CD4-positive, alpha-beta T cell treated with Interleukin-4 for 1 hour (primary cell): ENCODE data around the gene EPX.
A peak's percentile ranks its signal among the peaks of the same experiment; 100 is the strongest.

Experiments used
- DNase-seq, 2 donors: peaks; one replicate each; pipeline ENCODE4 v3.0.0-alpha.2; 2020 to 2022

The EPX gene

GRCh38 chr17:58184986-58185761 is 7.4 kb upstream of the EPX start:
- DNase-seq: no peak

- no peak for DNase-seq
These were observed 5.9 kb upstream of the EPX start for GRCh38 chr17:58186591-58186990.

GRCh38 chr17:58187063-58187462 is 5.5 kb upstream of the EPX start:
- DNase-seq: no peak

GRCh38 chr17:58187675-58188074 is 4.9 kb upstream of the EPX start:
- no peak for DNase-seq

- DNase-seq: no peak
These were observed 2.9 kb upstream of the EPX start for GRCh38 chr17:58189436-58190146.

- no peak for DNase-seq
These were observed 1.2 kb upstream of the EPX start for GRCh38 chr17:58191241-58191896.

GRCh38 chr17:58193641-58194255 is 1.2 kb downstream of the EPX start:
- DNase-seq: no peak

GRCh38 chr17:58195518-58196123 is 3.1 kb downstream of the EPX start:
- DNase-seq: no peak

GRCh38 chr17:58196610-58197009 is 4.1 kb downstream of the EPX start:
- DNase-seq: no peak

- peak; percentile 52 to 59 for DNase-seq
These were observed 7.6 kb downstream of the EPX start for GRCh38 chr17:58200024-58200633.

- DNase-seq: no peak
These were observed 10.3 kb downstream of the EPX start for GRCh38 chr17:58202859-58203258.

GRCh38 chr17:58204796-58205195 is 12.3 kb downstream of the EPX start:
- no peak for DNase-seq

- no peak for DNase-seq
These were observed 13.4 kb downstream of the EPX start for GRCh38 chr17:58205936-58206335.

- no peak for DNase-seq
These were observed 14.9 kb downstream of the EPX start for GRCh38 chr17:58207451-58207850.

- no peak for DNase-seq
These were observed 15.8 kb downstream of the EPX start for GRCh38 chr17:58208344-58208743.

- no peak for DNase-seq
These were observed 18.4 kb downstream of the EPX start for GRCh38 chr17:58210922-58211321.

- DNase-seq: no peak
These were observed 23.2 kb downstream of the EPX start for GRCh38 chr17:58215685-58216084.

- DNase-seq: no peak
These were observed 25.2 kb downstream of the EPX start for GRCh38 chr17:58217766-58218165.

GRCh38 chr17:58219007-58219788 is 26.7 kb downstream of the EPX start, which contains the start of gene MKS1:
Gene MKS1, minus strand, starts transcription at chr17:58219255. Its CDS starts 25 bp downstream, at chr17:58219230.
- peak; percentile 96 for DNase-seq

- no peak for DNase-seq
These were observed 27.3 kb downstream of the EPX start for GRCh38 chr17:58219789-58220183.

- no peak for DNase-seq
These were observed 31.8 kb downstream of the EPX start for GRCh38 chr17:58224315-58224714.

GRCh38 chr17:58227733-58228132 is 35.2 kb downstream of the EPX start:
- no peak for DNase-seq
